Effector memory CD4-positive, alpha-beta T cell (primary cell): ENCODE results near the gene LRRTM4.

Source experiments
- DNase-seq, 3 donors: peaks; one replicate each; pipeline ENCODE4 v3.0.0-alpha.2; 2020
- H3K27ac ChIP-seq: 2 replicates; pipeline ENCODE4 v1.7.0; 2013; ENCODE audit warnings: mild to moderate bottlenecking, low read length, moderate library complexity; ENCODE audit not compliant: insufficient read depth, poor library complexity, severe bottlenecking
- H3K27me3 ChIP-seq: replicated peaks from 2 replicates; pipeline ENCODE4 v1.7.0; 2013; ENCODE audit warnings: mild to moderate bottlenecking, low read length; ENCODE audit not compliant: insufficient read depth, control insufficient read depth, poor library complexity, severe bottlenecking
- H3K36me3 ChIP-seq: 2 replicates; pipeline ENCODE4 v1.7.0; 2013; ENCODE audit warnings: mild to moderate bottlenecking, low read length, moderate library complexity; ENCODE audit not compliant: control insufficient read depth, insufficient read depth
- H3K4me1 ChIP-seq: 2 replicates; pipeline ENCODE4 v1.7.0; 2013; ENCODE audit warnings: low read length, mild to moderate bottlenecking; ENCODE audit not compliant: control insufficient read depth, insufficient read depth, poor library complexity, severe bottlenecking
- H3K4me3 ChIP-seq: 2 replicates; pipeline ENCODE4 v1.7.0; 2013; ENCODE audit warnings: low read length, low read depth, mild to moderate bottlenecking; ENCODE audit not compliant: insufficient read depth, poor library complexity, severe bottlenecking
- H3K9me3 ChIP-seq: 2 replicates; pipeline ENCODE4 v1.7.0; 2013; ENCODE audit warnings: mild to moderate bottlenecking, low read length, moderate library complexity; ENCODE audit not compliant: control insufficient read depth

Gene LRRTM4

GRCh38 chr2:77418537-77418936, 103.6 kb downstream of the LRRTM4 start:
- no peaks in the 10 kb centered on the region for H3K36me3 ChIP-seq
- H3K27ac ChIP-seq: no peak overlapping the region

GRCh38 chr2:77404189-77404588, 118.0 kb downstream of the LRRTM4 start:
- Histone ChIP-seq H3K27me3 (no peaks in the 10 kb centered on the region), H3K4me1 (no peaks in the 10 kb centered on the region), H3K36me3 (no peaks in the 10 kb centered on the region), H3K9me3 (no peaks in the 10 kb centered on the region), H3K27ac (no peak overlapping the region), H3K4me3 (no peak overlapping the region)
- no peak for DNase-seq

More at GRCh38 chr2:77418537-77418936, 103.6 kb downstream of the LRRTM4 start:
- Histone ChIP-seq H3K4me1 (no peaks in the 10 kb centered on the region), H3K4me3 (no peak overlapping the region), H3K9me3 (no peaks in the 10 kb centered on the region), H3K27me3 (no peaks in the 10 kb centered on the region)
- DNase-seq: no peak

DNA sequence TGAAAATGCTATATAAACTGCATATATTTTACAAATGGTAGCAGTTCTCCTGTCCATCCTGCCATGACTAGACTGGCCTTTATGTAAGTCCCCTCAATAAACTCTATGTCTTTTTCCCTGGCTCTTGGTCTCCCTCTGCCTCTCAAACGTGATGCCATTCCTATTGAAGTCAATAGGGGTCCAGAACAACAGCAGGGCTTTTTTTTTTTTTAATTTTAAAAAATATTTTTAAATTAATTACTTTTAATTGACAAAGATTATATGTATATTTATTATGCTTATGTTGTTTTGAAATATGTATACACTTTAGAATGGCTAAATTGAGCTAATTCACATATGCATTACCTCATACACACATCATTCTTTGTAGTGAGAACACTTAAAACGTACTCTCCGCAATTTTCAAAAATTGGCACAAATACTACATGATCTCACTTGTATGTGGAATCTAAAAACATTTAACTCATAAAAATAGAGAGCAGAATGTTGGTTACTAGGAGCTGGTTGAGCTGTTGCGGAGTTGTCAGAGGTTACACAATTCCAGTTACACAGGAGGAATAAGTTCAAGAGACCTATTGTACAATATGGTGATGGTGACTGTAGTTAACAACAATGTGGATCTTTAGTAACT, 123.1 kb downstream of the LRRTM4 start:
- DNase-seq: no peak
- Histone ChIP-seq H3K27me3 (no peaks in the 10 kb centered on the region), H3K27ac (no peak overlapping the region), H3K36me3 (no peaks in the 10 kb centered on the region), H3K4me3 (no peak overlapping the region), H3K9me3 (no peaks in the 10 kb centered on the region), H3K4me1 (no peaks in the 10 kb centered on the region)

GRCh38 chr2:77397763-77398162, 124.4 kb downstream of the LRRTM4 start:
- Histone ChIP-seq H3K9me3 (no peaks in the 10 kb centered on the region), H3K4me1 (no peaks in the 10 kb centered on the region), H3K36me3 (no peaks in the 10 kb centered on the region), H3K4me3 (no peak overlapping the region), H3K27me3 (no peaks in the 10 kb centered on the region), H3K27ac (no peak overlapping the region)
- DNase-seq: no peak

- Histone ChIP-seq H3K27me3 (no peaks in the 10 kb centered on the region), H3K4me1 (no peaks in the 10 kb centered on the region)
- no peak for DNase-seq
These were observed 127.2 kb downstream of the LRRTM4 start for GRCh38 chr2:77395011-77395410.

GRCh38 chr2:77391119-77391518, 131.1 kb downstream of the LRRTM4 start:
- H3K4me3 ChIP-seq: no peak overlapping the region
- DNase-seq: no peak

More at GRCh38 chr2:77395011-77395410, 127.2 kb downstream of the LRRTM4 start:
- no peaks in the 10 kb centered on the region for H3K9me3 ChIP-seq
- H3K36me3 ChIP-seq: no peaks in the 10 kb centered on the region
- H3K27ac ChIP-seq: no peak overlapping the region
- H3K4me3 ChIP-seq: no peak overlapping the region

DNA sequence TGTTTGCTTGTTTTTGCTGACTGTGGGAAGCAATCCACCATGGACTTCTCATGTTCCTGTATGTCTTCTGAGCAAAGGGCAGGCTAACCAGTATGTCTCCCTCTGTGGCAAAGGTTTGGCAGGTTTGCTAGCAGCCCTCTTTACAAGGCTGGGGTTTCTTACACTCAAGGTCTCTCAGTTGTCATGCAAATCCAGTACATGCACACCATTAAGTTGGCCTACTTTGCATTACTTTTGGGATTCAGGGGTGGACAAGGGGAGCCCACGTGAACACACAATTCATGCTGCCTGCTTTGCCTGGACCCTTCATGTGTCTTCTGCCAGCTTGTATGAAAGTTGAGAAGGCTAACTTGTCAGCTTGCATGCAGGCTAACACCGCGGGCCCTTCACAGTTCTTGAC, 134.9 kb downstream of the LRRTM4 start:
- no peak overlapping the region for H3K27ac ChIP-seq

More at GRCh38 chr2:77391119-77391518, 131.1 kb downstream of the LRRTM4 start:
- Histone ChIP-seq H3K9me3 (no peaks in the 10 kb centered on the region), H3K4me1 (no peaks in the 10 kb centered on the region), H3K27ac (no peak overlapping the region), H3K27me3 (no peaks in the 10 kb centered on the region), H3K36me3 (no peaks in the 10 kb centered on the region)

GRCh38 chr2:77372636-77373035, 149.5 kb downstream of the LRRTM4 start:
- Histone ChIP-seq H3K4me1 (no peaks in the 10 kb centered on the region), H3K27me3 (no peaks in the 10 kb centered on the region), H3K27ac (no peak overlapping the region), H3K4me3 (no peak overlapping the region), H3K36me3 (no peaks in the 10 kb centered on the region), H3K9me3 (no peaks in the 10 kb centered on the region)
- no peak for DNase-seq

More for the DNA sequence above, 134.9 kb downstream of the LRRTM4 start:
- Histone ChIP-seq H3K9me3 (no peaks in the 10 kb centered on the region), H3K4me3 (no peak overlapping the region), H3K36me3 (no peaks in the 10 kb centered on the region), H3K27me3 (no peaks in the 10 kb centered on the region), H3K4me1 (no peaks in the 10 kb centered on the region)
- DNase-seq: no peak

GRCh38 chr2:77370511-77370910, 151.7 kb downstream of the LRRTM4 start:
- Histone ChIP-seq H3K27me3 (no peaks in the 10 kb centered on the region), H3K9me3 (no peaks in the 10 kb centered on the region), H3K36me3 (no peaks in the 10 kb centered on the region), H3K4me3 (no peak overlapping the region), H3K4me1 (no peaks in the 10 kb centered on the region), H3K27ac (no peak overlapping the region)
- no peak for DNase-seq

DNA sequence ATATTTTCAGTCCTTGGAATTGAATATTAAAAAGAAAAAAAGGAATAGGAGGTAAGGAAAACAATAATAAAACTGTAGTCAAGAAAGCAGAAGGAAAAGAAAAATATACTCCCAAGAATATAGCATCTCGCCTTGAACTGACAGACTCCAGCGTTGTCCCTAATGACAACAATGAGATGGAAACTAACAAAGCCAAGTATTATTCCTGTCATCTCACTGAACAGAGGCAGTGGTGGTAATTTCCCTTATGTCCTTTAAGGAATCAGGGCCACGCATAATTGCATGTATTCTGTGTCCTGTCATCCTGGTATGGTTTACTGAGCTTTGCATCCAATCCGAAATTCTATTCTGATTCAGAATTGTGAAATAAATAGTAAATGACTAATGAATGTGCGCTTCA, 158.9 kb downstream of the LRRTM4 start:
- Histone ChIP-seq H3K4me1 (no peaks in the 10 kb centered on the region), H3K9me3 (no peaks in the 10 kb centered on the region), H3K4me3 (no peak overlapping the region), H3K36me3 (no peaks in the 10 kb centered on the region), H3K27ac (no peak overlapping the region), H3K27me3 (no peaks in the 10 kb centered on the region)
- no peak for DNase-seq
